Dedifferentiated amniotic fluid mesenchymal stem cell (primary cell): ENCODE measurements around the gene C1orf116.
"Not testable (repeated sequence)": the region's sequence is repeated elsewhere in the genome, so short reads cannot be mapped to it uniquely, and the experiment has no call there.

Source experiments
- DNase-seq: peaks from one replicate; pipeline ENCODE4 v3.0.0-alpha.2; 2016; ENCODE audit errors: extremely low spot score

Gene C1orf116

GRCh38 chr1:207058878-207059867 lies 26.6 kb upstream of the C1orf116 start:
- no peak for DNase-seq

- no peak for DNase-seq
Measured at GRCh38 chr1:207058252-207058651, 25.7 kb upstream of the C1orf116 start.

- DNase-seq, result no peak
Measured at GRCh38 chr1:207056673-207057072, 24.1 kb upstream of the C1orf116 start.

- DNase-seq, result no peak
Measured at GRCh38 chr1:207055386-207056001, 22.9 kb upstream of the C1orf116 start.

GRCh38 chr1:207054491-207054890 lies 21.9 kb upstream of the C1orf116 start:
- no peak for DNase-seq

GRCh38 chr1:207052911-207053769 lies 20.6 kb upstream of the C1orf116 start, which contains the start of gene PFKFB2:
PFKFB2 (plus strand) TSS chr1:207053275; CDS start chr1:207054718, 1,443 bp downstream.
- peak; percentile 98 for DNase-seq

GRCh38 chr1:207051191-207051943 lies 18.8 kb upstream of the C1orf116 start, which contains the start of gene YOD1:
YOD1 (minus strand) TSS chr1:207051208; CDS start chr1:207051030, 178 bp downstream.
- DNase-seq, result no peak

GRCh38 chr1:207050480-207051190 lies 18.1 kb upstream of the C1orf116 start:
- peak; percentile 94 for DNase-seq

- DNase-seq, result peak; percentile 70
Measured at GRCh38 chr1:207049974-207050391, 17.4 kb upstream of the C1orf116 start.

- no peak for DNase-seq
Measured at GRCh38 chr1:207049514-207049913, 17.0 kb upstream of the C1orf116 start.

GRCh38 chr1:207049054-207049453 lies 16.5 kb upstream of the C1orf116 start:
- DNase-seq, result no peak

- no peak for DNase-seq
Measured at GRCh38 chr1:207048041-207048440, 15.5 kb upstream of the C1orf116 start.

GRCh38 chr1:207047505-207047904 lies 14.9 kb upstream of the C1orf116 start:
- DNase-seq, result no peak

- no peak for DNase-seq
Measured at GRCh38 chr1:207045453-207045852, 12.9 kb upstream of the C1orf116 start.

- not testable (repeated sequence) for DNase-seq
Measured at GRCh38 chr1:207041397-207041796, 8.8 kb upstream of the C1orf116 start.

GRCh38 chr1:207040181-207040533 lies 7.6 kb upstream of the C1orf116 start:
- DNase-seq, result peak; percentile 22

GRCh38 chr1:207039380-207040180 lies 7.0 kb upstream of the C1orf116 start:
- DNase-seq, result no peak

GRCh38 chr1:207036865-207037264 lies 4.3 kb upstream of the C1orf116 start:
- no peak for DNase-seq

GRCh38 chr1:207035877-207036551 lies 3.5 kb upstream of the C1orf116 start:
- DNase-seq, result no peak
